ENCODE data around the gene EXOC2. TPM values are rescaled to one million over a fixed set of nuclear protein-coding genes. Genes with fewer than 3 reads are reported as not detected.
A peak's percentile ranks its signal among the peaks of the same experiment; 100 is the strongest.

EXOC2 gene
- total RNA-seq, 1 donor from 2014 or later = 44.4 TPM

DNA sequence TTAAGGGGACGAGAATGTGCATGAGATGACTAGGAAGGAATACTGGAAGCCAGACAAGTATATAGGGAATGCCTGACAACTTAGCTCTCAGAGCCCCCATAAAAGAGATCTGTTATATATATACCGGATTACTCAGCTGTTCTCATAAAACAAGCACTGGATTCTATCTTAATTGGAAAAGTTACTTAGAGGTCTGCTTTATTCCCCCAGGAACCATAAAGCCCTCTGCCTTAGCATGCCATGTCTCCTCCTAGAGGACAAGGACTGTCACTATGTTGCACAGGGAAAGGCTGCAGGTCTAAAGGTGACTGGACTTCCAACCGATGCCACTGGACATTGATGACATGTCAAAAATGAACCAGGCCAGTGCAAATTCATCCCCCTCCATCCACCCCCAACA is 6.4 kb downstream of the EXOC2 start:
- Mint-ChIP-seq H3K4me3 (ENCODE audit: unreplicated experiment) (no peak overlapping the region), H3K4me1 (ENCODE audit: low read depth, unreplicated experiment) (peaks cover 34% of the 10 kb centered on the region), H3K27me3 (ENCODE audit: low read depth, unreplicated experiment) (no peaks in the 10 kb centered on the region), H3K27ac (ENCODE audit: unreplicated experiment) (no peak overlapping the region), H3K36me3 (ENCODE audit: low read depth, unreplicated experiment) (peaks cover 4% of the 10 kb centered on the region), H3K9me3 (ENCODE audit: unreplicated experiment) (no peaks in the 10 kb centered on the region)
- no peak for FAIRE-seq
- no peak for DNase-seq (ENCODE audit: low read depth)
- Histone ChIP-seq H3K79me2 (ENCODE audit: insufficient read depth, low read length) (peaks cover 72% of the 10 kb centered on the region), H4K20me1 (ENCODE audit: insufficient read depth, low read length) (peaks cover 27% of the 10 kb centered on the region), H3K27me3 (ENCODE audit: insufficient read depth, low read length) (no peaks in the 10 kb centered on the region), H3K4me1 (ENCODE audit: insufficient read depth, low read length) (peaks cover 36% of the 10 kb centered on the region), H3K36me3 (ENCODE audit: insufficient read depth, low read length) (no peaks in the 10 kb centered on the region), H3K27ac (ENCODE audit: low read depth, low read length) (no peak overlapping the region), H3K9ac (ENCODE audit: low read length) (no peak overlapping the region), H3K9me3 (ENCODE audit: insufficient read depth, low read depth, low read length) (no peaks in the 10 kb centered on the region), H2AFZ (ENCODE audit: low read depth, low read length) (no peak overlapping the region), H3K4me3 (ENCODE audit: insufficient read depth, low read depth, low read length) (no peak overlapping the region), H3K4me2 (ENCODE audit: low read length) (no peak overlapping the region)
- TF ChIP-seq EZH2 (IDR thresholded peaks at IDR 0.05; ENCODE audit: insufficient read depth, low read length) = no peak
- TF ChIP-seq, protein P1, sequence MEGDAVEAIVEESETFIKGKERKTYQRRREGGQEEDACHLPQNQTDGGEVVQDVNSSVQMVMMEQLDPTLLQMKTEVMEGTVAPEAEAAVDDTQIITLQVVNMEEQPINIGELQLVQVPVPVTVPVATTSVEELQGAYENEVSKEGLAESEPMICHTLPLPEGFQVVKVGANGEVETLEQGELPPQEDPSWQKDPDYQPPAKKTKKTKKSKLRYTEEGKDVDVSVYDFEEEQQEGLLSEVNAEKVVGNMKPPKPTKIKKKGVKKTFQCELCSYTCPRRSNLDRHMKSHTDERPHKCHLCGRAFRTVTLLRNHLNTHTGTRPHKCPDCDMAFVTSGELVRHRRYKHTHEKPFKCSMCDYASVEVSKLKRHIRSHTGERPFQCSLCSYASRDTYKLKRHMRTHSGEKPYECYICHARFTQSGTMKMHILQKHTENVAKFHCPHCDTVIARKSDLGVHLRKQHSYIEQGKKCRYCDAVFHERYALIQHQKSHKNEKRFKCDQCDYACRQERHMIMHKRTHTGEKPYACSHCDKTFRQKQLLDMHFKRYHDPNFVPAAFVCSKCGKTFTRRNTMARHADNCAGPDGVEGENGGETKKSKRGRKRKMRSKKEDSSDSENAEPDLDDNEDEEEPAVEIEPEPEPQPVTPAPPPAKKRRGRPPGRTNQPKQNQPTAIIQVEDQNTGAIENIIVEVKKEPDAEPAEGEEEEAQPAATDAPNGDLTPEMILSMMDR (IDR thresholded peaks at IDR 0.05; ENCODE audit: insufficient read depth, low read depth, low read length) = peak; percentile 16

- TF ChIP-seq, protein P1 (IDR thresholded peaks at IDR 0.05; ENCODE audit: insufficient read depth, low read depth, low read length) = no peak
- TF ChIP-seq EZH2 (IDR thresholded peaks at IDR 0.05; ENCODE audit: insufficient read depth, low read length) = no peak
- Histone ChIP-seq H2AFZ (ENCODE audit: low read depth, low read length) (no peak overlapping the region), H3K9ac (ENCODE audit: low read length) (peak overlapping the region; percentile 48), H3K36me3 (ENCODE audit: insufficient read depth, low read length) (no peaks in the 10 kb centered on the region), H3K4me2 (ENCODE audit: low read length) (peak overlapping the region; percentile 76), H3K4me1 (ENCODE audit: insufficient read depth, low read length) (peaks cover 45% of the 10 kb centered on the region), H3K27ac (ENCODE audit: low read depth, low read length) (peak overlapping the region; percentile 87), H3K79me2 (ENCODE audit: insufficient read depth, low read length) (peaks cover 72% of the 10 kb centered on the region), H4K20me1 (ENCODE audit: insufficient read depth, low read length) (peaks cover 25% of the 10 kb centered on the region), H3K27me3 (ENCODE audit: insufficient read depth, low read length) (no peaks in the 10 kb centered on the region), H3K4me3 (ENCODE audit: insufficient read depth, low read depth, low read length) (peak overlapping the region; percentile 18), H3K9me3 (ENCODE audit: insufficient read depth, low read depth, low read length) (no peaks in the 10 kb centered on the region)
- Mint-ChIP-seq H3K27me3 (ENCODE audit: low read depth, unreplicated experiment) (no peaks in the 10 kb centered on the region), H3K4me3 (ENCODE audit: unreplicated experiment) (peak overlapping the region; percentile 58), H3K4me1 (ENCODE audit: low read depth, unreplicated experiment) (peaks cover 45% of the 10 kb centered on the region), H3K36me3 (ENCODE audit: low read depth, unreplicated experiment) (peaks cover 3% of the 10 kb centered on the region), H3K9me3 (ENCODE audit: unreplicated experiment) (no peaks in the 10 kb centered on the region), H3K27ac (ENCODE audit: unreplicated experiment) (peak overlapping the region; percentile 70)
- FAIRE-seq (no peak), DNase-seq (ENCODE audit: low read depth) (peak; percentile 73)
These were observed 7.9 kb downstream of the EXOC2 start for GRCh38 chr6:684831-685636.
